Lung (tissue), 12 donors: ENCODE measurements around the gene CPEB4. TPM values are rescaled to one million over a fixed set of nuclear protein-coding genes. Genes with fewer than 3 reads are reported as not detected.

Experiments
- ATAC-seq: fragments of 200-7000 bp; cut with Tn5 transposase; one replicate; pipeline ENCODE4 v1.9.1; 2020; ENCODE audit warnings: moderate number of reproducible peaks; ENCODE audit not compliant: insufficient read depth, low FRiP score
- DNase-seq, 3 donors: peaks; one replicate each; pipeline ENCODE4 v3.0.0-alpha.2; 2013 to 2017
- H3K27ac ChIP-seq, 2 donors: one replicate each; pipeline ENCODE4 v1.5.1; 2013; ENCODE audit warnings: mild to moderate bottlenecking in 2 of 2, moderate library complexity in 2 of 2, control low read depth in 1 of 2, inconsistent platforms in 1 of 2, low read depth in 1 of 2, low read length in 1 of 2
- H3K27me3 ChIP-seq, 3 donors: one replicate each; pipeline ENCODE4 v1.5.1; 2013; ENCODE audit warnings: low read length in 2 of 3; ENCODE audit not compliant: control insufficient read depth in 3 of 3, insufficient read depth in 3 of 3
- H3K36me3 ChIP-seq, 4 donors: one replicate each; pipeline ENCODE4 v1.5.1; 2013; ENCODE audit warnings: low read length in 4 of 4, mild to moderate bottlenecking in 1 of 4, moderate library complexity in 1 of 4; ENCODE audit not compliant: control insufficient read depth in 4 of 4, insufficient read depth in 4 of 4
- H3K4me1 ChIP-seq, 5 donors: one replicate each; pipeline ENCODE4 v1.5.1; 2013; ENCODE audit warnings: low read length in 5 of 5, mild to moderate bottlenecking in 2 of 5, moderate library complexity in 1 of 5; ENCODE audit not compliant: control insufficient read depth in 5 of 5, insufficient read depth in 5 of 5
- H3K4me3 ChIP-seq: one replicate; pipeline ENCODE4 v1.5.1; 2013; ENCODE audit warnings: mild to moderate bottlenecking, control low read depth, moderate library complexity
- H3K9ac ChIP-seq, 2 donors: one replicate each; pipeline ENCODE4 v1.5.1; 2013; ENCODE audit warnings: low read length in 2 of 2, control low read depth in 1 of 2; ENCODE audit not compliant: insufficient read depth in 1 of 2
- H3K9me3 ChIP-seq, 4 donors: one replicate each; pipeline ENCODE4 v1.5.1; 2013; ENCODE audit warnings: low read length in 3 of 4, mild to moderate bottlenecking in 1 of 4, moderate library complexity in 1 of 4; ENCODE audit not compliant: control insufficient read depth in 4 of 4, insufficient read depth in 3 of 4
- CTCF ChIP-seq: IDR thresholded peaks from 2 replicates; pipeline ENCODE4 v1.5.1; 2012; ENCODE audit warnings: mild to moderate bottlenecking; ENCODE audit errors: control extremely low read depth, extremely low read depth
- WGBS, 2 donors: extraction: QIAGEN DNeasy Blood & Tissue Kit; methylation state at CpG; one replicate each; pipeline ENCODE4 v1.1.7; 2013; 5-methylcytosine and 5-hydroxymethylcytosine counted together
- polyA plus RNA-seq, 2 donors: library from polyadenylated mRNA; stranded (reverse); fragments of 200-250 nt; gene quantifications; one replicate each; pipeline ENCODE4 v1.2.1, GENCODE V29; 2013
- total RNA-seq, 2 donors: library from RNA; depleted of rRNA in 1 of 2; stranded (reverse); fragments of >200 nt in 1 of 2; gene quantifications; one replicate each; pipeline ENCODE4 v1.2.1, GENCODE V29; 2014 to 2021
- donor health status: control.
- donor health status: control.
- donor health status: Bipolar disorder and iron deficiency.
- donor health status: healthy.
- donor health status: DM: yes; HTN: yes; CAD: no.

Gene CPEB4
- total and polyA plus RNA-seq, 4 donors, result 9.1 to 62.2 (median 39.1) TPM

DNA sequence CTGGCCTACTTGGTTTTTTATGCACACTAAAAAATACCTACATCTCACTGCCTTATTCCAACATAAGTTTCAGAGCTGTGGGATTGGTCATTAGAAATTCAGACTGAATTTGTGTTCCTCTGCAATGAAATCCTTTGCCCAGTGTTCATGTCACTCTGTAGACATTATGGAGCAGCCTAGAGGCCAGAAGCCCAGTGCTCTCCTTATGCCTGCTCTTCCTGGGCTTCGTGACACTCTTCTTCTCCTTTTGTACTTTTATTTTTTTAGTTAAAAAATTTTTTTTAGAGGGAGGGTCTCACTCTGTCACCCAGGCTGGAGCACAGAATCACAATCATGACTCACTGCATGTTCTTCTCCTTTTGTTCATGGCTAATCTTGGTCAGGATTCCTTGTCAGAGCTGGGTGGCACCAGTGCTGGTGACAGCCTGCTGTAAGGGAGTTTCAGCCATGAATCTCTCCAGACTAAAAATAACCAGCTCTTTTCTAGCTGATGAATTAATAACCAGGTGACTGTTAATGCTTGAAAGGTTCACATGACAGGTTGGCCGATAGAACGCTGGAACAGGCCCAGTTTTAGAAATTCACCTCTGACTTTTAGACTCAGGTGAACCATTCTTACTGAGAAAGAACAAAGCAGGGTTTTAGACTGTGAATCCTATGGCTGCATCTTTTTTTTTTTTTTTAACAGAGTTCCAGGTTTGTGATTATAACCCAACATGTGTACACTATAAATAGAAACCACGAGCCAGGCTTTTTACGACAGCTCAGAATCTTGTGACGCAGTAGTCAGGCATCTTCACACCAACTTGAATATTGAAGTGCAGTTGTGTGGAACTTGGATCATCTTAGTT is 66.7 kb downstream of the CPEB4 start:
- 67 to 83% methylated on average over 6 of the region's 6 CpGs for WGBS, 2 donors
- Histone ChIP-seq H3K4me3 (no peak overlapping the region), H3K36me3 (peaks cover 18 to 41% (median 38%) of the 10 kb centered on the region in 4 donors), H3K27me3 (no peaks in the 10 kb centered on the region), H3K4me1 (peaks cover 0 to 11% (median 0%) of the 10 kb centered on the region in 5 donors), H3K9ac (no peak overlapping the region), H3K9me3 (no peaks in the 10 kb centered on the region), H3K27ac (peak overlapping the region; percentile 40 to 84)
- TF ChIP-seq CTCF, result no peak
- DNase-seq, result no peak
- no peak for ATAC-seq

DNA sequence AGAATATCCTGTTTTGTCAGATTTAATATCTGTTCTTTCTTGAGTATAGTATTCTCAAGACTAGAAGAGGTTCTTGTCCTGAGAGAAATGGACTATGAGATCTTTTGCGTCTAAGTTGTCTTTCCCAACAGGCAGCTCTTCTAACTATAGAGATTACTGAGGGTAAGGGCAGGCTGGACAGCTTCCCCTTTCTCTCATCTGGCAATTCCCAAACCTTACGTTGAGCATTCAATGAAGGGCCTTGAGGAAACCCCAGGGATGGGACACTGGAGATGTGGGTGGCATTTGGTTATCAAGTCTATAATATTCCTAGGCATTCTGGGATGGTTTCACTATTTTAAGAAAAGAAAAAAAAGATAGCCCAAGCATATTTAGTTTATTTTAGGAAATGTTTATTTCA is 72.8 kb downstream of the CPEB4 start:
- Histone ChIP-seq H3K4me3 (no peak overlapping the region), H3K36me3 (peaks cover under 1 to 13% (median 3%) of the 10 kb centered on the region in 4 donors), H3K27me3 (no peaks in the 10 kb centered on the region), H3K27ac (no peak overlapping the region), H3K9ac (no peak overlapping the region), H3K9me3 (no peaks in the 10 kb centered on the region), H3K4me1 (peaks cover 0 to 11% (median 0%) of the 10 kb centered on the region in 5 donors)
- ATAC-seq (no peak), DNase-seq (no peak)
- 66 to 86% methylated on average over 2 of the region's 2 CpGs for WGBS, 2 donors
- no peak for TF ChIP-seq CTCF

DNA sequence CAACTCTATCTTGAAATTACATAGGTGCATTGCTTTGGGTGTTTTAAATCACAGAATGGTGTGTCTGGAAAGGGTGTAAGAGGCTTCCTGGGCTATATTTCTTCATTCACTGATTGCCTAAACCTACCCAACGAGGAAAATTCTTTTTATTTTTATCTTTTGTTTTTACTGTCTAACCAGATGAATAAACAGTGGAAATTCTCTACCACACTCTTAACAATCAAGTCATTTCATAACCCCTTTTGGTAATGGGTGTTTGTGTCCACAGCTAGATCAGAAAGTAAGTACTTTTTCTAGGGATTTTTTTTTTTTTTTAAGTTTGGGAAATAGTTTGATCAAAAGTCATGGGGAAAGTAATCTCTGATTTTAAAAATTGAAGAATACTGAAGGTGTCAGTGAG is 73.3 kb downstream of the CPEB4 start:
- 15 to 20% methylated on average over 1 of the region's 1 CpG for WGBS, 2 donors
- H3K9ac ChIP-seq, result no peak overlapping the region
- peaks cover 0 to 10% (median 0%) of the 10 kb centered on the region in 5 donors for H3K4me1 ChIP-seq
- no peak for ATAC-seq
- DNase-seq, result no peak
- no peak overlapping the region for H3K27ac ChIP-seq
- no peak overlapping the region for H3K4me3 ChIP-seq
- H3K36me3 ChIP-seq, result peaks cover 0 to 12% (median 1%) of the 10 kb centered on the region in 4 donors
- H3K9me3 ChIP-seq, result no peaks in the 10 kb centered on the region
- no peaks in the 10 kb centered on the region for H3K27me3 ChIP-seq
- TF ChIP-seq CTCF, result no peak
